Stimulated activated CD4-positive, alpha-beta T cell treated with anti-CD3 and anti-CD28 coated beads, Interleukin-2, amount 100 ng/mL, for 24 hours (primary cell): ENCODE results near the gene HIKESHI.
"Not testable (repeated sequence)": the region's sequence is repeated elsewhere in the genome, so short reads cannot be mapped to it uniquely, and the experiment has no call there.

ENCODE experiments used
- DNase-seq, 2 donors: peaks; one replicate each; pipeline ENCODE4 v3.0.0-alpha.2; 2020

HIKESHI gene

DNA sequence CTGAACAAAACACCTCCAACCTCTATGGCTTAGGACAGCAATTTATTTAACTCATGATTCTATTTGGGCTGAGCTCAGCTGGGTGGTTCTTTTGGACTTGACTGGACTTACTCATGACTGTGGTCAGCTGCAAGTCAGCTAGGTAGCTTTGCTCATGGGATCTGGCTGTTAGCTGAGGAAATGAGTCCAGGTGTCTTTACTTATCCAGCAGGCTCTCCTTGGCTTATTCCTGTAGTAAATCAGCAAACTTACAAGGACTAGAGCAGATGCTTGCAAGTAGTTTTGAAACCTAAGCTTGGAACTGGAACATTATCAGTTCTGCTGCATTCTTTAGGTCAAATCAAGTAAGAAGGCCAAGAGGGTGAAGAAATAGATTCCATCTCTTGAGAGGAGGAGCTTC is 8.0 kb upstream of the HIKESHI start:
- DNase-seq: no peak

- no peak for DNase-seq
Observed at GRCh38 chr11:86301742-86302091, 323 bp upstream of the HIKESHI start.

DNA sequence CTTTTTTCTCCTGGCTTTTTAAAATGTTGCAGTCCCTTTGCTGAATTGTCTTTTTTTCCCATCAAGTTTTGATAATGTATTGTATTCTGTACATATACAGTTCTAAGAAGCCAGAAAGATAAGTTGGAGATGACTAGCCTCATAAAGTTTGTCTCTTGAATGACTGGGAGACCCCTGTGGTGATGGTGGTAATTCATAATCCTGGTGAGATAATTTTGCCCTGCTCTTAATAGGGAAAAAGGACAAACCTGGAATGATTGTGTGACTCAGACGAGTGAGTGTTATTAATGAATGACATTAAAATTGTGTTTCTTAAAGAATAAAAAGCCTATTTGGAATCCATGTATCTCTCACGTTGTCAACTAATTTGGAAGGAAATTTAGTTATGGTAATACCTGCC is 1.2 kb downstream of the HIKESHI start:
- DNase-seq: no peak

DNA sequence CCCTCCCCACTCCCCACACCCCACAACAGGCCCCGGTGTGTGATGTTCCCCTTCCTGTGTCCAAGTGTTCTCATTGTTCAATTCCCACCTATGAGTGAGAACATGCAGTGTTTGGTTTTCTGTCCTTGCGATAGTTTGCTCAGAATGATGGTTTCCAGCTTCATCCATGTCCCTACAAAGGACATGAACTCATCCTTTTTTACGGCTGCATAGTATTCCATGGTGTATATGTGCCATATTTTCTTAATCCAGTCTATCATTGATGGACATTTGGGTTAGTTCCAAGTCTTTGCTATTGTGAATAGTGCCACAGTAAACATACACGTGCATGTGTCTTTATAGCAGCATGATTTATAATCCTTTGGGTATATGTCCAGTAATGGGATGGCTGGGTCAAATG is 6.7 kb downstream of the HIKESHI start:
- DNase-seq: not testable (repeated sequence)

GRCh38 chr11:86313793-86314192 is 11.8 kb downstream of the HIKESHI start:
- DNase-seq: no peak

- DNase-seq: no peak
Observed at GRCh38 chr11:86314636-86315035, 12.6 kb downstream of the HIKESHI start.

GRCh38 chr11:86335131-86335767 is 33.2 kb downstream of the HIKESHI start:
- no peak for DNase-seq

DNA sequence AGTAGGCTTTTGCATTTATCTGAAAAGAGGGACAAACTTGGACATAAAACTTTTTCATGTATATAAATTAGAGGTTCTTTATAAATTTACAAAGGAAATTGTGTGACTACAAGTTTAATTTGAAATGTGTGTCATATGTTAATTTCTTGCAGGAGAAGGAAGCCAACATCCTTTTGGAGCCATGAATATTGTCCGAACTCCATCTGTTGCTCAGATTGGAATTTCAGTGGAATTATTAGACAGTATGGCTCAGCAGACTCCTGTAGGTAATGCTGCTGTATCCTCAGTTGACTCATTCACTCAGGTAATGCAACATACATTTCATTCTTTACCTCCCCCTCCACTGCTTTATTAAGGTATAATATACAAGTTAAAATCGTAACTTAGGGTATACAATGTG is 35.2 kb downstream of the HIKESHI start:
- DNase-seq: no peak

DNA sequence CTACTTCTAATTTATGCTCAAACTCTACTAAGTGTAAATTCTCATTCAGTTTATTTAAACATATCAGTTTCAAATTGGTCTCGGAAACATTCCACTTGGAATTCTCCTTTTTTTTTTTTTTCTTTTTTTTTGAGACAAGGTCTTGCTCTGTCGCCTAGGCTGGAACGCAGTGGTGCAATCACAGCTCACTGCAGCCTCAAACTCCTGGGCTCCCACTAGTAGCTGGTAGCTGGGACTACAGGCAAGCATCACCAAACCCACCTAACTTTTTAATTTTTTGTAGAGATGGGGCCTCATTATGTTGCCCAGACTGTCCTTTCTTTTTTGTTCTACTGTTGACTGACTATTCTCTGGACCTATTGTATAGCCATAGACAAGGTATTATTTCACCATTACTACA is 39.3 kb downstream of the HIKESHI start:
- no peak for DNase-seq

DNA sequence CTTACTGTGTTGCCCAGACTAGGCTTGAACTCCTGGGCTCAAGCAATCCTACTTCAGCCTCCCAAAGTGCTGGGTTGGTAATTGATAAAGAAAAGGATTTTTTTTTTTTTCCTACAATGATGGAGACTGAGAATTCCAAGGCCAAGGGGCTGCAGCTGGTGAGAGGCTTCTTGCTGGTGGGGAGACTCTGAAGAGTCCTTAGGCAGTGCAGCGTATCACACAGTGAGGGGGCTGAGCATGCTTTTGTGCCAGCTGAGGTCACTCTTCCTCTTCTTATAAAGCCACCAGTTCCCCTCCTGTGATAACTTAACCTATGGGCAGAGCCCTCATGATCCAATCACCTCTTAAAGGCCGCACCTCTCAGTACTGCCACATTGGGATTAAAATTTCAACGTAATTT is 44.5 kb downstream of the HIKESHI start:
- DNase-seq: no peak

- no peak for DNase-seq
Observed at GRCh38 chr11:86355256-86355655, 53.2 kb downstream of the HIKESHI start.

GRCh38 chr11:86357412-86357811 is 55.4 kb downstream of the HIKESHI start:
- DNase-seq: not testable (repeated sequence)

DNA sequence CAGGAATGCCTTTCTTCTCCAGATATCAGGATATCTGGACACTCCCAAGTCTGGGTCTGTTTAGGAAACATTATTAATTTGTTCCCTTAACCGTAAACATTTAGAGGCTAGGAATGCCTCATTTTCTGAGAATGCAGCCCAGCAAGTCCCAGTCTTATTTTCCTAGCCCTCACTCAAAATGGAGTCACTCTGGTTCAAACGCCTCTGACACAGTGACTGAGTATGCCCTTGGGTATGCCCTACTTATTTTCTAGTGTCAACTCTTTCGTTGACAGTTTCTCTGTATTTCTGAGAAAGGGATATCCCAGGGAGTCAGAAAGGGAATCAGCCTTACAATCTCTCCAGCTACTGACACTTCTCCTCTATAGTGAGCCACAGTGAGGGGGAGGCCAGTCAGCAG is 56.7 kb downstream of the HIKESHI start:
- no peak for DNase-seq

DNA sequence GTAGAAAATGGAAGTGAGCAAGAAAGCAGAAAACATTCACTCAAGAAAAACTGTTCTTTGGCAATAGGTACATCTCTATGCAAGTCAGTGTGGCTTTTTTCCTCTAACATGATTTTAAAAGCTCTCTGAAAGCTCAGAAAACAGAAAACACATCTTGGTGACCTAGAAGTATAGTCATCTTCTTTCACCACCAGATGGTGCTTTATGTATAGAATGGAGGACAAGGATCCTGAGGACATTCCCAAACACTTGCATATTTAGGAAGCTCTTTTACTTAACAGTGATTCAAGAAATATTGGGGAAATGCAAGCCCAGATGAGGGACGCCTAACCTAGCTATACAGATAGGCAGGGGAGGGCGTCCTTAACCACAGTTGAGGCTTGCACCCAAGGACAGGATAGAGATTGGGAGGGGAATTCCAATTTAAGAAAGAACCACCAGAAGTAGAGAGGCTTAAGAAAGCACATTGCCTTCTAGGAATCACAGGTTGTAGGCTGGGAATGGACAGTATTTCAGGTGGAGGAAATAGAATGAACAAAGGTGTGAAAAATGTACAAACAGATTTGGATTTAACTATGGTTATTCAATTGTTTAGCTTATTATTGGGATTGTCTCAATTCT is 58.8 kb downstream of the HIKESHI start:
- no peak for DNase-seq

DNA sequence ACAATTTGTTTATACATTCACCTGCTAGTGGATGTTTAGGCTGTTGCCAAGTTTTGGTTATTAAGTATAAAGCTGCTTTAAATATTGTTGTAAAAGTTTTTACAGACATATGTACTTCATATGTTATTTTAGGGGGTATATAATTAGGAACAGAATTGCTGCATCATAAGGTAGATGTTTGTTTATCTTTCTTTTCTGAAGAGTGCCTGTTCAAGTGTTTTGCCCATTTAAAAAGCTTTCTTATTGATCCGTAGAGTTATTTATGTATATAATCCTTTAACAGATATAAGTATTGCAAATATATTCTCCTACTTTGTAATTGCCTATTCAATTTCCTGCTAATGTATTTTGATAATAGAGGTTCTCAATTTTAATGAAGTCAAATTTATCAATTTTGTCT is 61.4 kb downstream of the HIKESHI start:
- no peak for DNase-seq

DNA sequence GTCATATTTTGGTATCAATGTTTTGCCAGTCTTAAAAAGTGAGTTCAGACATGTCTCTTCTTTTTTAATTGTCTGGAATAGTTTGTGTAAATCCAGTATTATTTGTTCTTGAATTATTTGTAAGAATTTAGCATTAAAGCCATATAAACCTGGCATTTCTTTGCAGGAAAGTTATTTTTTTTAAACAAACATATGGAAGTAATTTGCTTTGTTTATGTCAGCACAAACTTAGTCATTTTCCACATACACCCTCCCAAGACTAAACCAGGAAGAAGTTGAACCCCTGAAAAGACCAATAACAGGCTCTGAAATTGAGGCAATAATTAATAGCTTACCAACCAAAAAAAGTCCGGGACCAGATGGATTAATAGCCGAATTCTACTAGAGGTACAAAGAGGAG is 63.5 kb downstream of the HIKESHI start:
- no peak for DNase-seq

DNA sequence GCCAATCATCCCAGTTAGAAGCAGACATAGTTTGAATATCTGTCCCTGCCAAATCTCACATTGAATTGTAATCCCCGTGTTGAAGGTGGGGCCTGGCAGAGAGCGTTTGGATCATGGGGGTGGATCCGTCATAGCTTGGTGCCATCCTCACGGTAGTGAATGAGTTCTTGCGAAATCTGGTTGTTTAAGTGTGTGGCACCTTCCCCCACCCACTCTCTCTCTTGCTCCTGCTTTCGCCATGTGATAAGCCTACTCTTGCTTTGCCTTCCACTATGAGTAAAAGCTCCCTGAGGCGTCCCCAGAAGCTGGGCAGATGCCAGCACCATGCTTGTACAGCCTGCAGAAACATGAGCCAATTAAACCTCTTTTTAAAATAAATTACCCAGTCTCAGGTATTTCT is 67.6 kb downstream of the HIKESHI start:
- DNase-seq: no peak

DNA sequence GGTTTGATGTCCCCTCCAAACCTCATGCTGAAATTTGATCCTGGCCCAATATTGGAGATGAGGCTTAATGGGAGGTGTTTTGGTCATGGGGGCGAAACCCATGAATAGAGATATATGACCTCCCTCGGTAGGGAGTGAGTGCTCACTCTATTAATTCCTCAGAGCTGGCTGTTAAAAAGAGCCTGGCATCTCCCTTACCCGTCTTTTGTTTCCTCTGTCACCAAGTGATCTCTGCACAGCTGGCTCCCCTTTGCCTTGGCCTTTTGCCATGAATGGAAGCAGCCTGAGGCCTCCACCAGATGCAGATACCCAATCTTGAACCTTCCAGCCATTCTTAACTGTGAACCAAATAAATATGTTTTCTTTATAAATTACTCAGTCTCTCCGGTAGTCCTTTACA is 68.1 kb downstream of the HIKESHI start:
- no peak for DNase-seq

DNA sequence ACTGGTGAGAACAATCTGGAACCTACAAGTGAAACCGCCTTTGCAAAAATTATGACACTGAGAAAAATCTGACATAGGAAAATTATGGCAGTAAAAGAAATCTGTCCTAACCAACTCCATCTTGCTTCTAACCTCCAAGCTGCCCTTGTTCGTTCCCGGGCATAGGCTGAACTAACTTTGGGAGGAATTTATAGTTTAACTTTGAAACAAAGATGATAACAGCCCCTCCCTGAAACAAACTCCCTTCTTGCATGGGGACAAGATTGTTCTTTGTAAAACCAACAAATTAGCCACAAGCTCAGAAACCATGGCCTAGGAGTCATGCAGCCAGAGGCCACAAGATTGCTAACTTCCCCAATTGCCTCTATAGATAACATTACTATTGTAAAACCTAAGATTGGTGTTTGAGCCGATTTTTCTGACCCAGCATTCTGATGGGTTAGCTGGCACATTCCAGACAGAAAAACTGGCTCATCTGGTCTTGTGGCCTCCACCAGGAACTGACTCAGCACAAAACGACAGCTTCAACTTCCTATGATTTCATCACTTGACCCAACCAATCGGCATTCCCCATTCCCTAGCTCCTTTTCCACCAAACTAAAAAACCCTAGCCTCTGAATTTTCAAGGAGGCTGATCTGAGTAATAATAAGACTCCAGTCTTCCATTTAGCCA is 69.0 kb downstream of the HIKESHI start:
- DNase-seq: no peak

DNA sequence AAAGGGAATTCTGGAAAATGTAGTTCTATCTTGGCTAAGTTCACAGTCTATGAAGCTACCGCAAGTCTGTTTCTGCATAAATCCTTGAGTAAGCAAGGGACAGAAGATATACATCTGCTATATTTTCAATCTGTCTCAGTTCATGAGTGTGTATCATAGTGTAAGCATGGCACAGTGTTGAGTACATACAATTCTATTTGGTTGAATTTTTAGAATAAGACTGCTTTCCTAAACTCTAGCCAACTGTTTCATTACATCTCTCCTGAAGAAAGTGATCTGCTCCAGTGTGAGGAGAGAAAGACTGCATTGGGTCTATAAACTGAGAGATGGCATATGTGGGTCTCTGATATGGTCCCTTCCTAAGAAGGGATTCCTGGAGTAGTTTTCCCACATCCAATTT is 70.0 kb downstream of the HIKESHI start:
- no peak for DNase-seq

- DNase-seq: no peak
Observed at GRCh38 chr11:86372586-86372985, 70.5 kb downstream of the HIKESHI start.

GRCh38 chr11:86374069-86374468 is 72.0 kb downstream of the HIKESHI start:
- DNase-seq: no peak

DNA sequence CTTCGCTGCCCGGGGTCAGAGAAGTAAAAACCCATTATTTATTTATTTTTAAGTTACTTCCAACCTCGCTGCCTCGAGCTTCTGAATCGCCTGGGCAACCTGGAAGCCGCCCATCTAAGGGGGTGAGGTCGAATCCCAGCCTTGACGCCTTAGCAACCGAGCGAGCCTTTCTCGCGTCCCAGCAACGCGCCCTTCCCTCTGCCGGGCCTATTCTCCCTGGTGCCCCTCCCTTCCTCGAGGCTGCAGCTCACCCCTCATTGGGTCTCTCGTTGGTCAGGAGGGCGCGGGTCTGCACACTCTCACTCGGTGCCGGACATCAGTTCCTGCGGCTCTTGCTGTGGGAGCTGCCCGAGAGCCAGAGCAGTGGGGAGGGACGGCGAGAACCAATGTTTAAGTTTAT is 72.5 kb downstream of the HIKESHI start, which contains the start of gene CCDC81:
CCDC81 (plus strand) TSS at position 302 of the 400 bp plus-strand sequence. CDS start 277 bp downstream, outside the sequence.
- no peak for DNase-seq

GRCh38 chr11:86377972-86378371 is 75.9 kb downstream of the HIKESHI start:
- no peak for DNase-seq
